Motor neuron (in vitro differentiated cells): Measurements from ENCODE around the gene DTX2. TPM values are rescaled to one million over a fixed set of nuclear protein-coding genes. Genes with fewer than 3 reads are reported as not detected.
A peak's percentile ranks its signal among the peaks of the same experiment; 100 is the strongest.
"Not testable (repeated sequence)": the region's sequence is repeated elsewhere in the genome, so short reads cannot be mapped to it uniquely, and the experiment has no call there.

ENCODE experiments used
- ATAC-seq, 8 experiments: fragments of 200-7000 bp; cut with Tn5 transposase; replicated peaks in 6 of 8; 2 replicates each; pipeline ENCODE4 v1.8.0; 2021; ENCODE audit warnings: mild to moderate bottlenecking in 8 of 8, moderate library complexity in 8 of 8
- H3K27ac ChIP-seq, 2 donors: fragments of 250-450 bp; sonication (Bioruptor Pico); 2 replicates each; pipeline ENCODE4 v1.9.0; 2021; ENCODE audit warnings: antibody characterized with exemption in 2 of 2, mild to moderate bottlenecking in 2 of 2, moderate library complexity in 1 of 2
- H3K4me1 ChIP-seq, 2 donors: fragments of 250-450 bp; sonication (Bioruptor Pico); replicated peaks in 1 of 2; 2 replicates each; pipeline ENCODE4 v1.6.1; 2021; ENCODE audit warnings: antibody characterized with exemption in 2 of 2, mild to moderate bottlenecking in 2 of 2, moderate library complexity in 1 of 2
- H3K4me3 ChIP-seq, 5 donors: fragments of 250-450 bp; sonication (Bioruptor Pico); 2 replicates each; pipeline ENCODE4 v1.9.0; 2021; ENCODE audit warnings: antibody characterized with exemption in 5 of 5, mild to moderate bottlenecking in 5 of 5, moderate library complexity in 4 of 5
- WGBS, 10 experiments: fragments of 450-650 bp; shearing (Covaris generic); methylation state at CpG; one replicate each; pipeline ENCODE4 v1.0.0; 2022; 5-methylcytosine and 5-hydroxymethylcytosine counted together
- in situ Hi-C, 9 experiments: fragments of 400-800 bp; cut with MboI; loops; one replicate each; pipeline ENCODE4 v1.15.0; 2021; ENCODE audit warnings: low sequenced_read_pairs in 9 of 9, low pct_unique_long_range_greater_than_20kb in 2 of 9; ENCODE audit not compliant: unreplicated experiment in 9 of 9
- total RNA-seq, 8 experiments: library from RNA; unstranded; fragments of 300-600 nt; gene quantifications; 2 replicates each; pipeline versions ENCODE4 v1.2.3 to v1.2.4, GENCODE V29; 2022

DTX2 gene
- total RNA-seq, 8 experiments from 2014 or later = 3.4 to 13.8 (median 5.6) TPM

DNA sequence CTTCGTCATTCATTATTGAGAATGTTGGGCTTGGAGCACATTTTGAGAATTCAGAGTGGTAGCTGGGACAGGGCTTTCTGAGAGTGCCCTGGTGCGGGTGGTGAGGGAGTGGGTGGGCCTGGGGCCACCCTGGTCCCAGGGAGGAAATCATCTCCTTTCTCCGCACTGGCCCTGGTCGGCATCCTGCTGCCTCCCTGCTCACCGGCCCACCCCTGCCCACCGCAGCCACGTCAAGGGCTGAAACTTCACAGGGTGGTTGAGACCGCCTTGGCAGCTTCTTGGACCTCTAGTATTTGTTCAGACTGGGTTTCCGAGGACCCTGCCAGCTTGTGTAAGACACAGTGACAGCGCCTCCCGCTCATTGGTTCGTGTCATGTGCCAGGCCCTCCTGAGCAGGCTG lies 22.9 kb downstream of the DTX2 start:
- H3K27ac ChIP-seq, ATAC-seq, H3K4me1 ChIP-seq, H3K4me3 ChIP-seq, in situ Hi-C loops: not testable (repeated sequence)
- WGBS, 10 experiments = no CpG with 5 or more reads among the region's 12 CpGs

DNA sequence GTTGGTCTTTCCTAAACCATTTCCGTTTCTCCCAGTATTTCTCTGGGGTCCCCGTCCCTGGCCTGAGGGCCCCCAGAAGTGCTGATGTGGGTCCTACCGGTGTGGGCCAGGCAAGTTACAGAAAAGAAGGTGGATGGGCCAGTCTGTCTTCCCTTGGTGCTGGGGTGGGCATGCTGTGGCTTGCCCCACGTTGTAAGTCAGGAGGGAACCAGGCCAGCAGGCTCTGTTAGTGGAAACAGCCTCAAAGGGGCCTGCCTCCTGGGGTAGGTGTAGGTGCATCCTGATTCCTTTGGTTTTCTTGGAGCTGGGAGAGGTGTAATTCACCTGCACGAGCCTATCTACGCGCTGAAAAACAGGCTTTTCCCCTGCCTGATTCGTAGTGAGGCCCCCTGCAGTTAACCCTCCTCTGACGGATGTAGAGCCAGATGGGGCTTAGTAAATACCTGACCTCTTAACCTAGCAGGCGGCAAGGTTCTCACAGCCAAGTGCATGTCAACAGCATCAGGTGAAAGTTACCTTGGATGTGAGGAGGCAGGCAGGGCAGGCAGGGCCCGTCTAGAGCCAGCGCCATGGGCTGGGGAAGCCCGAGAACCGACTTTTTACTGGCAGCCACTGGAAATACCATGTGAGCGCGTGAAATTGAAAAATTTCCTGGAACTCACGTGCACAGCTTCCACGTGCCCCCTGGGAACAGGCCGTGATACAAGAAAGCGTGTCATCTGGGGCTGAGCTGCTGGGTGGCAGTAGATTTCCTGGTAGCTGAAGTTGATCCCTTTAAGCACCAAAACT lies 24.5 kb downstream of the DTX2 start:
- H3K27ac ChIP-seq, H3K4me3 ChIP-seq, in situ Hi-C loops, H3K4me1 ChIP-seq: not testable (repeated sequence)
- peak; percentile 41 to 85 (median 76) for ATAC-seq
- no CpG with 5 or more reads among the region's 20 CpGs for WGBS, 10 experiments

DNA sequence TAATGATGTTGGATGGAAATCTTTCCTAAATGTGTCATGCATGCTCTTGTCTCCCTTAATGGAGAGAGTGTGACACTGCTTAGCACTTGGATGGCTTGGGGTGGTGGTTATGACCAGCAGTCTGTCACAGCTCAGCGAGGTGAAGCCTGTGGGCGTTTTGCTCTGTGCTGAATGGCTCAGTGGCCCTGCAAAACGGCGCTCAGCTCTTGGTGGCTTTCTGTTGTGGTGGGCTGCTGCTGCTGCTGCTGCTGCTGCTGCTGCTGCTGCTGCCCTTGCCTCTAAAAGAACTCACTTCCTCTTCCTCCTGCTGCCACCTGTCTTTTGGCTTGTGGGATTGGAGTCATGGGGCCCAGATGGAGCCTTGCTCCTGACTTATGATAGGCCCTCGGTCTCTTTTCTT lies 25.1 kb downstream of the DTX2 start:
- peak in 7 of 8 experiments; percentile 45 to 83 (median 68) for ATAC-seq
- H3K4me3 ChIP-seq, in situ Hi-C loops, H3K27ac ChIP-seq, H3K4me1 ChIP-seq: not testable (repeated sequence)
- WGBS, 10 experiments = no CpG with 5 or more reads among the region's 5 CpGs

GRCh38 chr7:76487969-76488368 lies 26.5 kb downstream of the DTX2 start:
- in situ Hi-C loops, H3K27ac ChIP-seq, H3K4me1 ChIP-seq, ATAC-seq, H3K4me3 ChIP-seq: not testable (repeated sequence)
- no CpG with 5 or more reads among the region's 13 CpGs for WGBS, 10 experiments

DNA sequence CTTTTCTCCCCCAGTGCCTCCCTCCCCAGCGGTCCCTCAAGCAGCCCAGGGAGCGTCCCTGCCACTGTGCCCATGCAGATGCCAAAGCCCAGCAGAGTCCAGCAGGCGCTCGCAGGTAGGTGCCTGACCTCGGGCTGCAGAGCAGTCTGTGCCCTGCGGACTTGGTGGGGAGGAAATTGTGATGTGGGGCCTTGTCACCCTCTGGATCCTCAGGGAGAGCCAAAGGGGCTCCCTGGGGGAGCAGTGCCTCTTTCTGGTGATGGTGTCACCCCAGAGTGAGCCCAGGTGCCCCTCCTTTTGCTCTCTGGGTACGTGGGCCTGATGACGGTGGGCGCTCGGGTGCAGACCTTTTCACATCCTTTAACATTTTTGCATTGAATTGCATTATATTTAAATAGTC lies 30.6 kb downstream of the DTX2 start:
- WGBS, 10 experiments = no CpG with 5 or more reads among the region's 10 CpGs
- H3K4me3 ChIP-seq, in situ Hi-C loops, H3K27ac ChIP-seq, ATAC-seq, H3K4me1 ChIP-seq: not testable (repeated sequence)

DNA sequence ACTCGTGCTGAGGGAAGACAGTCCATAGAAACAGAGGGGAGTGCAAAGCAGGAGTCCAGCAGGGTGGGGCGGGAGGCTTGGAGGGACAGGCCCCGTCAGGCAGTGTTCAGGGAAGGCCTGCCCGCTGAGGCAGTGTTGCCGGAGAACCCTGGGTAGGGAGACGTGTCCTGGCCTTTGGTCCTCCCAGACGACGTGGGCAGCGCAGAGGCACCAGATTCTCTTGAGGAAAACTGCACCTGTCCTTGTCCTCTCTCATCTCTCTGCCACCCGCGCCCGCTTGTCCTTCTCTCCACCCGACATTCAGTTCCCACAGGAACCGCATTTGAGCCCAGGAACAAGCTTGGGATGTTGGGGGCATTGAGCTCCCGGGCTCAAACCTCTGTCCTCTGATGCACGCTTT lies 34.2 kb downstream of the DTX2 start:
- H3K27ac ChIP-seq, in situ Hi-C loops, ATAC-seq, H3K4me1 ChIP-seq, H3K4me3 ChIP-seq: not testable (repeated sequence)
- no CpG with 5 or more reads among the region's 16 CpGs for WGBS, 10 experiments

- in situ Hi-C loops, H3K27ac ChIP-seq, H3K4me3 ChIP-seq, ATAC-seq, H3K4me1 ChIP-seq: not testable (repeated sequence)
- WGBS, 10 experiments = no CpG with 5 or more reads among the region's 27 CpGs
Measured at GRCh38 chr7:76497918-76498582, 36.5 kb downstream of the DTX2 start.

DNA sequence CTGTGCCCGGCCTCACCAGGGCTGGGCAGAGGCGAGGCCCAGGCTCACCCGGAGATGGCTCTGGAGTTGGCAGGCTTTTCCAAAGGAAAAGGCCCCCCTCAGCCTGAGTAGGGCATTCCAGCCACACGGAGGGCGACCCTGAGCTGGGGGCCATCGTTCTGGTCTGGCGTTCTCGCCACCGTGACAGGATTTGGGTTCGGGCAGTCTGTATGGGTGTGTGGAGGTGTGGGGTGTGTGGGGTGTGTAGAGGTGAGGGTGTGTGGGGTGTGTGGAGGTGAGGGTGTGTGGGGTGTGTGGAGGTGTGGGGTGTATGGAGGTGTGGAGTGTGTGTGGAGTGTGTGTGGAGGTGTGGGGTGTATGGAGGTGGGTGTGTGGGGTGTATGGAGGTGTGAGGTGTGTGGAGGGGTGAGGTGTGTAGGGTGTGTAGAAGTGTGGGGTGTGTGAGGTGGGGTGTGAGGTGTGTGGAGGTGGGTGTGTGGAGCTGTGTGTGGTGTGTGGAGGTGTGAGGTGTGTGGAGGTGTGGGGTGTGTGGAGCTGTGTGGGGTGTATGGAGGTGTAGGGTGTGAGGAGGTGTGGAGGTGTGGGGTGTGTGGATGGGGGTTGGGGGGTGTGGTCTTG lies 37.2 kb downstream of the DTX2 start:
- WGBS, 10 experiments = no CpG with 5 or more reads among the region's 10 CpGs
- H3K4me1 ChIP-seq, in situ Hi-C loops, H3K4me3 ChIP-seq, H3K27ac ChIP-seq, ATAC-seq: not testable (repeated sequence)

GRCh38 chr7:76499201-76499923 lies 37.9 kb downstream of the DTX2 start:
- H3K4me3 ChIP-seq, H3K4me1 ChIP-seq, H3K27ac ChIP-seq, in situ Hi-C loops: not testable (repeated sequence)
- ATAC-seq = peak in 2 of 8 experiments; percentile 1 to 2
- no CpG with 5 or more reads among the region's 28 CpGs for WGBS, 10 experiments

GRCh38 chr7:76499924-76500241 lies 38.4 kb downstream of the DTX2 start:
- ATAC-seq = peak in 6 of 8 experiments; percentile 68 to 86 (median 78)
- in situ Hi-C loops, H3K27ac ChIP-seq, H3K4me1 ChIP-seq, H3K4me3 ChIP-seq: not testable (repeated sequence)
- WGBS, 10 experiments = no CpG with 5 or more reads among the region's 19 CpGs

DNA sequence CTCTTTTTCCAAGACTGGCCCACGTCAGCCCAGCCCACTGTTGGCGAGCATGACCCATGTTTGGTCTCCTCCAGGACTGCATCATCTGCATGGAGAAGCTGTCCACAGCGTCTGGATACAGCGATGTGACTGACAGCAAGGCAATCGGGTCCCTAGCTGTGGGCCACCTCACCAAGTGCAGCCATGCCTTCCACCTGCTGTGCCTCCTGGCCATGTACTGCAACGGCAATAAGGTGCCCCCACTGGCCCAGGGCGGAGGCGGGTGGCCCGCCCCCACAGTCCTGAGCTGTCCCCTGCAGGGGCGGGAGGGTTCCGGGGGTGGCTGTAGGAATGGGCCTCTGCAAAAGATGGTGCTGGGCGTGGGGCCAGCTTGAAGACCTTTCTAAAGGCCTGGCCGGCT lies 40.7 kb downstream of the DTX2 start:
- WGBS, 10 experiments = 20% methylated on average over 1 of the region's 13 CpGs; no CpG with 5 or more reads in 9 of the 10 experiments
- H3K27ac ChIP-seq, H3K4me3 ChIP-seq, in situ Hi-C loops, H3K4me1 ChIP-seq, ATAC-seq: not testable (repeated sequence)

DNA sequence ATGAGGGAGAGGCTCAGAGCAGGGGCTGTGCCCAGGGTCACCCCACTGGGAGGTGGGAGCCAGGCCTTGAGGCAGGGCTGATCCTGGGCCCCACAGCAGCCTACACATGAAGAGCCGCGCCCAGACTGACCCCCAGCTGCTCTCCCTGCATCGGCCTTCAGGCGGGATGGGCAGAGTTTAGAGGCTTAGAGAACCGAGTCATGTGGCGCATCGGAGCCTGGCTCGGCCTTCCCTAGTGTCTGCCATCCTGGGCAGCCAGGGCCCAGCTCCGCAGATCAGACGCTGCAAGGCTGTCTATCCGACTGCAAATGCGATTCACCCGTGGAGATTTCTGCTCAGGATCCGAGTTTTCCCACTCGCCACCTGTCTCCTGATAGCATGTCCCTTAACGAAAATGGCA lies 41.3 kb downstream of the DTX2 start:
- H3K27ac ChIP-seq, in situ Hi-C loops, H3K4me1 ChIP-seq, H3K4me3 ChIP-seq, ATAC-seq: not testable (repeated sequence)
- 67 to 80% methylated on average over 1 to 3 of the region's 16 CpGs; no CpG with 5 or more reads in 8 of the 10 experiments for WGBS, 10 experiments

DNA sequence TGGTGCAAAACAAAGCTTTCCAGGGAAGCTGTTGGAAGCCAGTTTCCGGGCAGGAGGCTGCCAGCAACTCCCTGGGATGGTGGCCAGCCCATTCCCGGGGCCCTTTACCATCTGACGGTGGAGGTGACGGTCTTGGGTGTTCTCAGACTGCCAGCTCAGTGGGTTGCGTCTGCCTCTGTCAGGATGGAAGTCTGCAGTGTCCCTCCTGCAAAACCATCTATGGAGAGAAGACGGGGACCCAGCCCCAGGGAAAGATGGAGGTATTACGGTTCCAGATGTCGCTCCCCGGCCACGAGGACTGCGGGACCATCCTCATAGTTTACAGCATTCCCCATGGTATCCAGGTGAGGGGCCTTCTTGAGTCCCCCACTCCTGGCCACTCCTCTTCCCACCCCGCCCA lies 41.7 kb downstream of the DTX2 start:
- H3K27ac ChIP-seq, ATAC-seq, H3K4me3 ChIP-seq, in situ Hi-C loops, H3K4me1 ChIP-seq: not testable (repeated sequence)
- WGBS, 10 experiments = no CpG with 5 or more reads among the region's 12 CpGs
